Spleen (tissue), 7 donors: ENCODE results near the gene TEX51.

ENCODE experiments used
- POLR2A ChIP-seq, 3 donors: fragments of 450-650 bp; IDR thresholded peaks; one replicate each; pipeline ENCODE4 v1.5.1; 2017; ENCODE audit warnings: antibody characterized with exemption in 3 of 3, mild to moderate bottlenecking in 1 of 3
- TF ChIP-seq, protein P1 (sequence below), 11 experiments: fragments of 200-600 bp in 7 of 11; fragments of 450-650 bp in 4 of 11; sonication (generic) in 4 of 11; IDR thresholded peaks in 8 of 11; conservative IDR thresholded peaks in 3 of 11; 1 replicate in 7 of 11; 2 replicates in 4 of 11; pipeline versions ENCODE4 v1.4.0 to v1.8.0; 2016 to 2021; ENCODE audit warnings: antibody characterized with exemption in 11 of 11, inconsistent platforms in 4 of 11, mild to moderate bottlenecking in 1 of 11
- donor health status: DM: no; HTN: no; CAD: no; lungs with moderate emphysema.
- donor health status: DM: no; HTN: no; CAD: no.
- donor health status: DM: no; HTN: no; CAD: no.

- TF ChIP-seq, protein P1, sequence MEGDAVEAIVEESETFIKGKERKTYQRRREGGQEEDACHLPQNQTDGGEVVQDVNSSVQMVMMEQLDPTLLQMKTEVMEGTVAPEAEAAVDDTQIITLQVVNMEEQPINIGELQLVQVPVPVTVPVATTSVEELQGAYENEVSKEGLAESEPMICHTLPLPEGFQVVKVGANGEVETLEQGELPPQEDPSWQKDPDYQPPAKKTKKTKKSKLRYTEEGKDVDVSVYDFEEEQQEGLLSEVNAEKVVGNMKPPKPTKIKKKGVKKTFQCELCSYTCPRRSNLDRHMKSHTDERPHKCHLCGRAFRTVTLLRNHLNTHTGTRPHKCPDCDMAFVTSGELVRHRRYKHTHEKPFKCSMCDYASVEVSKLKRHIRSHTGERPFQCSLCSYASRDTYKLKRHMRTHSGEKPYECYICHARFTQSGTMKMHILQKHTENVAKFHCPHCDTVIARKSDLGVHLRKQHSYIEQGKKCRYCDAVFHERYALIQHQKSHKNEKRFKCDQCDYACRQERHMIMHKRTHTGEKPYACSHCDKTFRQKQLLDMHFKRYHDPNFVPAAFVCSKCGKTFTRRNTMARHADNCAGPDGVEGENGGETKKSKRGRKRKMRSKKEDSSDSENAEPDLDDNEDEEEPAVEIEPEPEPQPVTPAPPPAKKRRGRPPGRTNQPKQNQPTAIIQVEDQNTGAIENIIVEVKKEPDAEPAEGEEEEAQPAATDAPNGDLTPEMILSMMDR (IDR thresholded peaks at IDR 0.05 in 8 of 11, conservative IDR thresholded peaks at IDR 0.05 in 3 of 11), result no peak
- TF ChIP-seq POLR2A (IDR thresholded peaks at IDR 0.05), result no peak
Observed at GRCh38 chr2:126852361-126852760, 46.3 kb upstream of the TEX51 start.
